HCT116 (cell line): ENCODE results near the gene SCGB3A1. TPM values are rescaled to one million over a fixed set of nuclear protein-coding genes. Genes with fewer than 3 reads are reported as not detected.

Source experiments
- ATAC-seq: fragments of 200-7000 bp; cut with Tn5 transposase; 2 replicates; pipeline ENCODE4 v1.9.1; 2020; ENCODE audit warnings: mild to moderate bottlenecking, moderate library complexity
- BruUV-seq: library from RNA; stranded (reverse); fragments of 400-500 nt; replicated peaks from 2 replicates; lab custom pipeline; 2021; lab: Mats Ljungman, UMichigan
- CTCF ChIA-PET: fragments of 300-600 bp; sonication (Branson Sonifier 250); formaldehyde crosslinking; loops from one replicate; lab custom pipeline; 2021; ENCODE audit warnings: antibody characterized with exemption; lab: Charles Lee
- POLR2A ChIA-PET: fragments of 300-600, 350-600 bp; sonication (Branson Sonifier 250); formaldehyde crosslinking; loops from one replicate; lab custom pipeline; 2021; ENCODE audit warnings: antibody characterized with exemption; lab: Charles Lee
- RAD21 ChIA-PET, 2 experiments: fragments of 300-600 bp; sonication (Branson Sonifier 250); formaldehyde crosslinking; loops; one replicate each; lab custom pipeline; 2023; ENCODE audit warnings: low total read pairs in 2 of 2; ENCODE audit not compliant: uncharacterized antibody in 2 of 2, unreplicated experiment in 2 of 2, low non-redundant PET in 1 of 2; lab: Charles Lee
- DNase-seq: peaks from one replicate; pipeline ENCODE4 v3.0.0-alpha.2; 2010; ENCODE audit warnings: low read depth, low spot score
- H2AFZ ChIP-seq: fragments of 200-600 bp; shearing (Covaris generic), sonication (generic); 2 replicates; pipeline ENCODE4 v1.6.1; 2017; ENCODE audit warnings: low read depth, mixed run types, mixed read lengths, antibody characterized with exemption, low read length; ENCODE audit not compliant: poor library complexity, severe bottlenecking
- H3K27ac ChIP-seq: 2 replicates; pipeline ENCODE4 v1.5.1; 2012; ENCODE audit warnings: low read depth, low read length
- H3K27me3 ChIP-seq: fragments of 200-600 bp; sonication (generic); 2 replicates; pipeline ENCODE4 v1.6.1; 2016; ENCODE audit warnings: mixed run types, low read length, mixed read lengths; ENCODE audit not compliant: insufficient read depth
- H3K36me3 ChIP-seq, 2 experiments: fragments of 200-500 bp in 1 of 2; fragments of 200-600 bp in 1 of 2; sonication (Bioruptor generic) in 1 of 2; sonication (generic) in 1 of 2; 2 replicates each; pipeline versions ENCODE4 v1.5.1 to v1.6.1; 2014 to 2016; ENCODE audit warnings: low read length in 2 of 2, inconsistent platforms in 1 of 2, mixed read lengths in 1 of 2, mixed run types in 1 of 2; ENCODE audit not compliant: insufficient read depth in 2 of 2, control insufficient read depth in 1 of 2
- H3K4me1 ChIP-seq, 2 experiments: fragments of 200-600 bp in 1 of 2; sonication (generic) in 1 of 2; 2 replicates each; pipeline versions ENCODE4 v1.5.1 to v1.6.1; 2012 to 2017; ENCODE audit warnings: low read length in 2 of 2, inconsistent platforms in 1 of 2, mild to moderate bottlenecking in 1 of 2, mixed read lengths in 1 of 2, mixed run types in 1 of 2, moderate library complexity in 1 of 2; ENCODE audit not compliant: insufficient read depth in 2 of 2, control insufficient read depth in 1 of 2
- H3K4me2 ChIP-seq: fragments of 200-600 bp; sonication (generic); 2 replicates; pipeline ENCODE4 v1.6.1; 2017; ENCODE audit warnings: mixed run types, low read length, mixed read lengths
- H3K4me3 ChIP-seq, 2 experiments: fragments of 200-600 bp in 1 of 2; sonication (generic) in 1 of 2; replicated peaks in 1 of 2; 2 replicates each; pipeline ENCODE4 v1.5.1; 2011 to 2016; ENCODE audit warnings: low read length in 2 of 2, control low read depth in 1 of 2, low read depth in 1 of 2, mild to moderate bottlenecking in 1 of 2, mixed read lengths in 1 of 2, mixed run types in 1 of 2
- H3K79me2 ChIP-seq: fragments of 200-600 bp; sonication (generic); 2 replicates; pipeline ENCODE4 v1.6.1; 2017; ENCODE audit warnings: mild to moderate bottlenecking, mixed run types, low read length, moderate library complexity, mixed read lengths; ENCODE audit not compliant: insufficient read depth
- H3K9ac ChIP-seq: fragments of 200-600 bp; sonication (generic); 2 replicates; pipeline ENCODE4 v1.6.1; 2016; ENCODE audit warnings: low read length, mixed read lengths
- H3K9me2 ChIP-seq: fragments of 200-600 bp; sonication (generic), shearing (Covaris generic); 2 replicates; pipeline ENCODE4 v1.6.1; 2017; ENCODE audit warnings: mixed run types, mild to moderate bottlenecking, moderate library complexity; ENCODE audit not compliant: insufficient read depth
- H3K9me3 ChIP-seq, 2 experiments: fragments of 200-500 bp in 1 of 2; fragments of 200-600 bp in 1 of 2; sonication (Bioruptor generic) in 1 of 2; sonication (generic) in 1 of 2; 2 replicates each; pipeline ENCODE4 v1.6.1; 2014 to 2017; ENCODE audit warnings: low read length in 2 of 2, mixed read lengths in 2 of 2, inconsistent platforms in 1 of 2, low read depth in 1 of 2, mild to moderate bottlenecking in 1 of 2, mixed run types in 1 of 2, moderate library complexity in 1 of 2; ENCODE audit not compliant: control insufficient read depth in 1 of 2, insufficient read depth in 1 of 2
- H4K20me1 ChIP-seq: fragments of 200-600 bp; sonication (generic), shearing (Covaris generic); 2 replicates; pipeline ENCODE4 v1.6.1; 2017; ENCODE audit warnings: mixed run types, mild to moderate bottlenecking, moderate library complexity; ENCODE audit not compliant: insufficient read depth
- CBX3 ChIP-seq: IDR thresholded peaks from 2 replicates; pipeline ENCODE4 v1.6.1; 2012; ENCODE audit warnings: low read depth
- CEBPB ChIP-seq: IDR thresholded peaks from 2 replicates; pipeline ENCODE4 v1.6.1; 2012; ENCODE audit warnings: low read depth
- EGR1 ChIP-seq: IDR thresholded peaks from 2 replicates; pipeline ENCODE4 v1.6.1; 2012; ENCODE audit warnings: low read depth
- ELF1 ChIP-seq: IDR thresholded peaks from 2 replicates; pipeline ENCODE4 v1.6.1; 2012; ENCODE audit warnings: low read depth, borderline replicate concordance
- FOSL1 ChIP-seq: IDR thresholded peaks from 2 replicates; pipeline ENCODE4 v1.6.1; 2012; ENCODE audit warnings: low read depth
- POLR2A ChIP-seq: IDR thresholded peaks from 2 replicates; pipeline ENCODE4 v1.7.0; 2011; ENCODE audit warnings: borderline replicate concordance; ENCODE audit not compliant: insufficient read depth, insufficient read length; ENCODE audit errors: extremely low read depth
- POLR2AphosphoS5 ChIP-seq: IDR thresholded peaks from 2 replicates; pipeline ENCODE4 v1.6.1; 2011; ENCODE audit warnings: mild to moderate bottlenecking, low read depth, low read length, moderate library complexity
- RAD21 ChIP-seq: IDR thresholded peaks from 2 replicates; pipeline ENCODE4 v1.6.1; 2012; ENCODE audit warnings: low read depth, mild to moderate bottlenecking
- SIN3A ChIP-seq: IDR thresholded peaks from 2 replicates; pipeline ENCODE4 v1.6.1; 2012; ENCODE audit warnings: low read depth
- SP1 ChIP-seq: IDR thresholded peaks from 2 replicates; pipeline ENCODE4 v1.6.1; 2012; ENCODE audit warnings: low read depth
- TCF7L2 ChIP-seq: IDR thresholded peaks from 2 replicates; pipeline ENCODE4 v1.7.0; 2011; ENCODE audit warnings: borderline replicate concordance, inconsistent platforms; ENCODE audit not compliant: insufficient read depth, insufficient read length; ENCODE audit errors: extremely low read depth
- YY1 ChIP-seq: IDR thresholded peaks from 2 replicates; pipeline ENCODE4 v1.6.1; 2011; ENCODE audit warnings: low read length, low read depth, moderate library complexity, mild to moderate bottlenecking; ENCODE audit not compliant: insufficient replicate concordance; ENCODE audit errors: extremely low read depth
- ZFX ChIP-seq: fragments of 450-650 bp; IDR thresholded peaks from 2 replicates; pipeline ENCODE4 v1.6.1; 2017
- ZNF274 ChIP-seq: fragments of 200-500 bp; sonication (Bioruptor generic); IDR thresholded peaks from 2 replicates; pipeline ENCODE4 v1.6.1; 2014; ENCODE audit warnings: mild to moderate bottlenecking, low read depth, low read length, inconsistent platforms
- intact Hi-C: fragments of 100-400 bp; cut with micrococcal nuclease; formaldehyde crosslinking; loops from 2 replicates; pipeline ENCODE4 v1.10.0; 2022
- total RNA-seq: library from RNA; stranded (reverse); gene quantifications from one replicate; pipeline ENCODE4 v1.2.1, GENCODE V29; 2021; ENCODE audit not compliant: unreplicated experiment
- TF ChIP-seq, protein P1 (sequence below): IDR thresholded peaks from 2 replicates; pipeline ENCODE4 v1.6.1; 2012
- TF ChIP-seq, protein P2 (sequence below): IDR thresholded peaks from 2 replicates; pipeline ENCODE4 v1.6.1; 2011; ENCODE audit warnings: mild to moderate bottlenecking, low read length, moderate library complexity; ENCODE audit not compliant: insufficient replicate concordance; ENCODE audit errors: extremely low read depth

Gene SCGB3A1
- total RNA-seq, 1 experiment from 2014 or later = not detected

DNA sequence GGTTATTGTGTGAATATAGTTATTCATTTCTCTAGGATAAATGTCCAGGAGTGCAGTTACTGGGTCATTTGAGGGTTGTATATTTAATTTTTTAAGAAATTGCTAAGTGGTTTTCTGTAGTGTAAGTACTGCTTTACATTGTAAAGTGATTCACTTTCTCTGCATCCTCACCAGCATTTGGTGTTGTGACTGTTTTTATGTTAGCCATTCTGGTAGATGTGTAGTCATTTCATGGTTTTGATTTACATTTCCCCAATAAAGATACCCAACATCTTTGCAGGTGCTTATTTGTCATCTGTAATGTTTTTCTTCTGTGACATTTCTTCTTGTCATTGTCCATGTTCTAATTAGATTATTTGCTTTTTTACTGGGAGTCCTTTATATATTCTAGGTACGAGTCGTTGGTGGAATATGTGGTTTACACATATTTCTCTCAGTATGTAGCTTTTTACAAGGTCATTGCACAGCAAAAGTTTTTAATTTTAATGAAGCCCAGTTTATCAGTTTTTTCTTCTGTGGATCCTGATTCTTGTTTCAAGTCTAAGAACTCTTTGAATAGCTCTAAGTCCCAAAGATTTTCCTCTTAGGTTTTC lies 34.0 kb downstream of the SCGB3A1 start:
- H3K27ac ChIP-seq = no peak overlapping the region
- H3K36me3 ChIP-seq = peaks cover 0 to 2% of the 10 kb centered on the region in 2 experiments; a peak in 2 of 4 replicates
- CTCF ChIA-PET = no interaction called here
- H3K9ac ChIP-seq = no peak overlapping the region
- DNase-seq (no peak), ATAC-seq (no peak)
- RAD21 ChIA-PET = no interaction called here
- no peak overlapping the region for H2AFZ ChIP-seq
- TF ChIP-seq POLR2AphosphoS5 = no peak
- TF ChIP-seq YY1 = no peak
- no peak for TF ChIP-seq ZNF274
- TF ChIP-seq SP1 = no peak
- no peak for TF ChIP-seq CBX3
- no peak for TF ChIP-seq EGR1
- no peak for TF ChIP-seq CEBPB
- TF ChIP-seq, all 23 proteins: peak for 0
- POLR2A ChIA-PET = no interaction called here
- Histone ChIP-seq H4K20me1 (peaks cover 9% of the 10 kb centered on the region; the same call in 1 of the 2 replicates), H3K79me2 (peaks cover 58% of the 10 kb centered on the region), H3K4me3 (no peak overlapping the region), H3K4me2 (no peak overlapping the region), H3K27me3 (no peaks in the 10 kb centered on the region), H3K9me3 (no peaks in the 10 kb centered on the region), H3K9me2 (no peaks in the 10 kb centered on the region), H3K4me1 (no peaks in the 10 kb centered on the region)
- intact Hi-C loops = no loop called here
- BruUV-seq = no TSS peak

DNA sequence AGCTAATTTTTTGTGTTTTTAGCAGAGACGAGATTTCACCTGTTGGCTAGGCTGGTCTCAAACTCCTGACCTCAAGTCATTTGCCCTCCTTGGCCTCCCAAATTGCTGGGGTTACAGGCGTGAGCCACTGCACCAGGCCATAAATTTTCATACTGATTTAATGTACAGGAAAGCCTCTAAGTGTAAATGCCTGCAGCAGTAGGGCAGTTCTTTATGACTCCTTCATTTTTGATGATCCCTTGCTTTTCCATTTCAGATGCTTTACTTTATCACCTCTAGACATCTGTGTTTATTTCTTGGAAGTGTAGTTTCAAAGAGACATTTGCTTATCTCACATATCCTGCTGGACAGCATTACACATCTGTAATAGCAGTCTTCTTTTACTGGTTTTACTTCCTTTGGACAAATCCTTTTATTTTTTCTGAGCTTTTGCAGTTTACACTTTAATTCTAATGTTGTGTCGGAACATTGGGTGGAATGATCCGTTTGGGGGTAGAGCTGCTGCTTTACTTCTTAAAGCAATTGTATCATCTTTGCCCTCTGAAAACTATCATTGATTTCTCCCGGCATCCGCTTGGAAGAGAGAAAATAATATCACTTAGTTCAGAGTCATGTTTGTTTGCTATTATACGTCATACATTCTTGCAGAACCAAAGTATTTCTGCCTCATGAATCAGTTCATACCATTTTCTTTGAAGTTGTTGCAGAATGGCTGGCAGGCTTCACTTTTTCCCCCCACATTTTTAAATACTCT lies 36.0 kb downstream of the SCGB3A1 start:
- Histone ChIP-seq H3K79me2 (peaks cover 41% of the 10 kb centered on the region), H3K27me3 (no peaks in the 10 kb centered on the region), H3K4me1 (no peaks in the 10 kb centered on the region), H3K4me3 (no peak overlapping the region), H3K4me2 (no peak overlapping the region), H3K9me3 (no peaks in the 10 kb centered on the region), H2AFZ (no peak overlapping the region), H3K9ac (no peak overlapping the region), H3K36me3 (peaks cover 4% of the 10 kb centered on the region in 2 experiments), H3K9me2 (no peaks in the 10 kb centered on the region), H3K27ac (no peak overlapping the region), H4K20me1 (peaks cover 9% of the 10 kb centered on the region; the same call in 1 of the 2 replicates)
- intact Hi-C loops = no loop called here
- BruUV-seq = no TSS peak
- ATAC-seq (no peak), DNase-seq (no peak)
- RAD21 ChIA-PET = no interaction called here
- CTCF ChIA-PET = no interaction called here
- POLR2A ChIA-PET = no interaction called here
- TF ChIP-seq SP1 = no peak
- no peak for TF ChIP-seq ELF1
- no peak for TF ChIP-seq POLR2AphosphoS5
- TF ChIP-seq RAD21 = no peak
- TF ChIP-seq FOSL1 = no peak
- TF ChIP-seq POLR2A = no peak
- TF ChIP-seq ZFX = no peak
- TF ChIP-seq TCF7L2 = no peak
- no peak for TF ChIP-seq SIN3A
- TF ChIP-seq CEBPB = no peak
- TF ChIP-seq, protein P1, sequence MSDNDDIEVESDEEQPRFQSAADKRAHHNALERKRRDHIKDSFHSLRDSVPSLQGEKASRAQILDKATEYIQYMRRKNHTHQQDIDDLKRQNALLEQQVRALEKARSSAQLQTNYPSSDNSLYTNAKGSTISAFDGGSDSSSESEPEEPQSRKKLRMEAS = no peak
- no peak for TF ChIP-seq CBX3
- TF ChIP-seq, protein P2, sequence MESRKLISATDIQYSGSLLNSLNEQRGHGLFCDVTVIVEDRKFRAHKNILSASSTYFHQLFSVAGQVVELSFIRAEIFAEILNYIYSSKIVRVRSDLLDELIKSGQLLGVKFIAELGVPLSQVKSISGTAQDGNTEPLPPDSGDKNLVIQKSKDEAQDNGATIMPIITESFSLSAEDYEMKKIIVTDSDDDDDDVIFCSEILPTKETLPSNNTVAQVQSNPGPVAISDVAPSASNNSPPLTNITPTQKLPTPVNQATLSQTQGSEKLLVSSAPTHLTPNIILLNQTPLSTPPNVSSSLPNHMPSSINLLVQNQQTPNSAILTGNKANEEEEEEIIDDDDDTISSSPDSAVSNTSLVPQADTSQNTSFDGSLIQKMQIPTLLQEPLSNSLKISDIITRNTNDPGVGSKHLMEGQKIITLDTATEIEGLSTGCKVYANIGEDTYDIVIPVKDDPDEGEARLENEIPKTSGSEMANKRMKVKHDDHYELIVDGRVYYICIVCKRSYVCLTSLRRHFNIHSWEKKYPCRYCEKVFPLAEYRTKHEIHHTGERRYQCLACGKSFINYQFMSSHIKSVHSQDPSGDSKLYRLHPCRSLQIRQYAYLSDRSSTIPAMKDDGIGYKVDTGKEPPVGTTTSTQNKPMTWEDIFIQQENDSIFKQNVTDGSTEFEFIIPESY = no peak
